Measurements from ENCODE around the gene USP6NL.

- TF ChIP-seq CTCF (conservative IDR thresholded peaks at IDR 0.05 in 1 of 2, IDR thresholded peaks at IDR 0.05 in 1 of 2; ENCODE audit: extremely low read depth in 1 of 2, insufficient read depth in 1 of 2, low read depth in 1 of 2, low read length in 2 of 2) (no peak), EZH2 (IDR thresholded peaks at IDR 0.05; ENCODE audit: borderline replicate concordance, low read length) (no peak)
Measured at GRCh38 chr10:11529276-11529903, 82.1 kb downstream of the USP6NL start.
